ENCODE results near the gene AGAP2. TPM values are rescaled to one million over a fixed set of nuclear protein-coding genes. Genes with fewer than 3 reads are reported as not detected.

AGAP2 gene
- total RNA-seq, 1 experiment from 2014 or later = 5.3 TPM

DNA sequence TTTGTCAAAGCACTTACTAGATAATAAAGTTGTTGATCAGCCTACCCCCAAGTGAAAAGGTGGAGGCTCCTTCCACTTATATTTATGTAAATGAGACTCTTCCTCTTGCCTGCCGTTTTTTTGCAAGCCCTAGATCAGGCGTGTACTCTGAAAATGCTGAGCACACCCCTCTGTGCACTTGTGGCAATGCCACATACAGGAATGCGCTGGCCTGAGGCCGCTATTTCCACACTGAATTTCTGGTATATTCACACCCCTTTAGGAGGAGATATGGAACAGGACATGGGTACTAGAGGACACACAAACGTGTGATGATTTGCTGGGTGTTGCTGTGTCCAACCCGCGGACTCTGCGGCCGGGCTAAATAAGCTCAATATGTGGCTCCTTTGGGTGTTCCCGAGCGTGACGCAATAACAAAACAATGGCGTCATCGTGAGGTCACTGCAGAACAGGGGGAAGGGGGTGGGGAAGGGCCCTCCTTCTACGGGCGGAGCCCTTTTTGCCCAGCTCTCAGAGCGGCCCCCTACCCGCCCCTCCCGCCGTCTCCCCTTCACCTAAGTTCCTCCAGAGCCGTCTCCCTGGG, 5.7 kb upstream of the AGAP2 start:
- no peaks in the 10 kb centered on the region for H3K79me2 ChIP-seq (ENCODE audit: insufficient read depth, low read length)
- H3K27me3 ChIP-seq (ENCODE audit: insufficient read depth, low read length) = peaks cover 22% of the 10 kb centered on the region
- TF ChIP-seq CTCF (conservative IDR thresholded peaks at IDR 0.05) = no peak
- H4K91ac ChIP-seq (ENCODE audit: insufficient read length, low read depth, low read length) = no peak overlapping the region
- no peak overlapping the region for H4K5ac ChIP-seq (ENCODE audit: insufficient read length, low read depth, low read length)
- no peak overlapping the region for H4K8ac ChIP-seq (replicated peaks; ENCODE audit: insufficient read length, low read depth, low read length)
- H3K4me1 Mint-ChIP-seq = peaks cover 17 to 20% of the 10 kb centered on the region in 2 experiments
- H3T11ph ChIP-seq (ENCODE audit: low read length) = no peak overlapping the region
- H3K23ac ChIP-seq (ENCODE audit: insufficient read length, low read depth, low read length) = no peak overlapping the region
- peaks cover 41% of the 10 kb centered on the region for H3K27me3 Mint-ChIP-seq (ENCODE audit: low read depth)
- no peaks in the 10 kb centered on the region for H3K9me3 ChIP-seq (ENCODE audit: control insufficient read depth, low read depth, low read length)
- WGBS (ENCODE audit: extremely low coverage, insufficient read length, low lambda C conversion rate) = no CpG with 5 or more reads among the region's 21 CpGs
- peak overlapping the region; percentile 97 to 99 (median 99) for H3K27ac Mint-ChIP-seq
- no peak overlapping the region for H2BK5ac ChIP-seq (ENCODE audit: insufficient read length, low read length)
- DNase-seq = no peak
- peak overlapping the region; percentile 86 to 92 for H3K4me3 Mint-ChIP-seq
- H2BK12ac ChIP-seq (ENCODE audit: insufficient read length, low read depth, low read length) = no peak overlapping the region
- no peak overlapping the region for H3K56ac ChIP-seq (ENCODE audit: insufficient read length, low read depth, low read length)
- H2BK15ac ChIP-seq (ENCODE audit: low read depth, low read length) = no peak overlapping the region
- no peak overlapping the region for H2AK5ac ChIP-seq (ENCODE audit: insufficient read length, low read length)
- no peak overlapping the region for H3K4ac ChIP-seq (ENCODE audit: low read depth, low read length)
- peaks cover 4% of the 10 kb centered on the region for H3K23me2 ChIP-seq (ENCODE audit: insufficient read length, low read depth, low read length, poor library complexity, severe bottlenecking)
- no peak overlapping the region for H3K9ac ChIP-seq (ENCODE audit: extremely low read depth, insufficient read length, low read length)
- H3K27ac ChIP-seq (ENCODE audit: insufficient read length, low read depth, low read length) = peak overlapping the region; percentile 4
- no peaks in the 10 kb centered on the region for H3K79me1 ChIP-seq (ENCODE audit: insufficient read depth, low read depth, low read length, poor library complexity, severe bottlenecking)
- peaks cover 14 to 38% (median 33%) of the 10 kb centered on the region in 3 experiments; a peak in 6 of 7 replicates for H3K36me3 Mint-ChIP-seq (ENCODE audit: insufficient read depth in 1 of 3, low read depth in 3 of 3)
- peak overlapping the region; percentile 21; the same call in 1 of the 2 replicates for H3K14ac ChIP-seq (ENCODE audit: insufficient read depth, low read length)
- H3K4me2 ChIP-seq (ENCODE audit: insufficient read depth, insufficient read length, low read length) = peak overlapping the region; percentile 70
- H3K18ac ChIP-seq (ENCODE audit: insufficient read length, low read depth, low read length) = peak overlapping the region; percentile 21
- no peak overlapping the region for H2AFZ ChIP-seq (ENCODE audit: low read length)
- no peak overlapping the region for H2BK20ac ChIP-seq (ENCODE audit: low read depth, low read length, poor library complexity, severe bottlenecking)
- H3K4me1 ChIP-seq (ENCODE audit: insufficient read depth, low read length) = peaks cover 2% of the 10 kb centered on the region; the same call in 1 of the 2 replicates
- no peaks in the 10 kb centered on the region for H4K20me1 ChIP-seq (ENCODE audit: control insufficient read depth, insufficient read depth, insufficient read length)
- no peaks in the 10 kb centered on the region for H3K9me3 Mint-ChIP-seq
- no peak overlapping the region for H2BK120ac ChIP-seq (ENCODE audit: low read depth, low read length, poor library complexity, severe bottlenecking)

Data from H9 (cell line).